MCF 10A (cell line): ENCODE measurements around the gene SMYD3. TPM values are rescaled to one million over a fixed set of nuclear protein-coding genes. Genes with fewer than 3 reads are reported as not detected.

ENCODE experiments used
- BruUV-seq: library from RNA; stranded (reverse); fragments of 400-500 nt; replicated peaks from 2 replicates; lab custom pipeline; 2021; lab: Mats Ljungman, UMichigan
- CTCF ChIA-PET: fragments of 300-600 bp; sonication (Branson Sonifier 250); formaldehyde crosslinking; extraction: SDS; loops from one replicate; lab custom pipeline; 2021; ENCODE audit warnings: antibody characterized with exemption, inconsistent platforms; lab: Yijun Ruan, JAX
- POLR2A ChIA-PET: fragments of 300-600, 350-650 bp; sonication (Branson Sonifier 250); formaldehyde crosslinking; extraction: SDS; loops from one replicate; lab custom pipeline; 2020; ENCODE audit warnings: antibody characterized with exemption, inconsistent platforms; lab: Yijun Ruan, JAX
- DNase-seq: peaks from one replicate; pipeline ENCODE4 v3.0.0-alpha.2; 2018; ENCODE audit not compliant: unreplicated experiment
- H3K27ac Mint-ChIP-seq: one replicate; pipeline ENCODE4 v1.8.0; 2022; ENCODE audit warnings: mild to moderate bottlenecking, low read depth, mixed read lengths; ENCODE audit not compliant: unreplicated experiment
- H3K27me3 Mint-ChIP-seq: one replicate; pipeline ENCODE4 v1.8.0; 2022; ENCODE audit warnings: mixed read lengths; ENCODE audit not compliant: insufficient read depth, unreplicated experiment
- H3K36me3 Mint-ChIP-seq: one replicate; pipeline ENCODE4 v1.8.0; 2022; ENCODE audit warnings: mild to moderate bottlenecking, moderate library complexity, mixed read lengths; ENCODE audit not compliant: insufficient read depth, unreplicated experiment
- H3K4me1 Mint-ChIP-seq: one replicate; pipeline ENCODE4 v1.8.0; 2022; ENCODE audit warnings: mixed read lengths; ENCODE audit not compliant: insufficient read depth, unreplicated experiment
- H3K4me3 Mint-ChIP-seq: one replicate; pipeline ENCODE4 v1.8.0; 2022; ENCODE audit warnings: mild to moderate bottlenecking, moderate library complexity, mixed read lengths; ENCODE audit not compliant: unreplicated experiment
- H3K9me3 Mint-ChIP-seq: one replicate; pipeline ENCODE4 v1.8.0; 2022; ENCODE audit warnings: mixed read lengths; ENCODE audit not compliant: unreplicated experiment
- CTCF ChIP-seq: fragments of 200-600 bp; IDR thresholded peaks from one replicate; pipeline ENCODE4 v1.8.0; 2022; ENCODE audit warnings: antibody characterized with exemption, mild to moderate bottlenecking; ENCODE audit not compliant: unreplicated experiment
- intact Hi-C: fragments of 100-400 bp; cut with micrococcal nuclease; formaldehyde crosslinking; loops from 2 replicates; pipeline ENCODE4 v1.14.1; 2022
- total RNA-seq: library from RNA; stranded (reverse); gene quantifications from 2 replicates; pipeline ENCODE4 v1.2.3, GENCODE V29; 2022

The SMYD3 gene
- total RNA-seq, 1 experiment from 2014 or later = 26.9 TPM

- no peaks in the 10 kb centered on the region for H3K27me3 Mint-ChIP-seq
- H3K4me3 Mint-ChIP-seq = no peak overlapping the region
- no peak overlapping the region for H3K27ac Mint-ChIP-seq
- no peaks in the 10 kb centered on the region for H3K9me3 Mint-ChIP-seq
- TF ChIP-seq CTCF = no peak
- no TSS peak for BruUV-seq
- ChIA-PET POLR2A (interaction anchor here (0.8 to 1.7 kb wide), 2 partner anchors 28 to 29 kb away, joined by 3 to 7 read pairs; partner anchors contain the start of genes CNST and TFB2M), CTCF (interaction anchor here (0.9 to 1.1 kb wide), 3 partner anchors 12 to 152 kb away, joined by 3 to 5 read pairs (median 3); no protein-coding TSS in a partner anchor)
- no peaks in the 10 kb centered on the region for H3K4me1 Mint-ChIP-seq
- H3K36me3 Mint-ChIP-seq = peaks cover 38% of the 10 kb centered on the region
- no peak for DNase-seq
- intact Hi-C loops = no loop called here
Observed at GRCh38 chr1:246537887-246538286, 30.8 kb upstream of the SMYD3 start.

GRCh38 chr1:246537441-246537840, 30.4 kb upstream of the SMYD3 start:
- H3K27ac Mint-ChIP-seq = no peak overlapping the region
- no peaks in the 10 kb centered on the region for H3K9me3 Mint-ChIP-seq
- peaks cover 34% of the 10 kb centered on the region for H3K36me3 Mint-ChIP-seq
- no peak overlapping the region for H3K4me3 Mint-ChIP-seq
- H3K27me3 Mint-ChIP-seq = no peaks in the 10 kb centered on the region
- no peak for DNase-seq
- intact Hi-C loops = no loop called here
- CTCF ChIA-PET = interaction anchor here (0.7 to 1.1 kb wide), 4 partner anchors 11 to 152 kb away, joined by 3 to 5 read pairs (median 4); no protein-coding TSS in a partner anchor
- no TSS peak for BruUV-seq
- POLR2A ChIA-PET = interaction anchor here (0.6 to 1.7 kb wide), 2 partner anchors 28 to 1465 kb away, joined by 3 to 7 read pairs; partner anchors contain the start of genes CNST and TFB2M
- H3K4me1 Mint-ChIP-seq = no peaks in the 10 kb centered on the region
- TF ChIP-seq CTCF = no peak

- TF ChIP-seq CTCF = no peak
- DNase-seq = no peak
- ChIA-PET CTCF (interaction anchor here (1.4 to 2.6 kb wide), 3 partner anchors 26 to 39 kb away, joined by 5 to 9 read pairs (median 6); partner anchors contain the start of gene SMYD3), POLR2A (interaction anchor here (0.6 kb wide), 1 partner anchor 184 kb away, joined by 3 read pairs; no protein-coding TSS in a partner anchor)
- H3K4me3 Mint-ChIP-seq = no peak overlapping the region
- H3K36me3 Mint-ChIP-seq = peaks cover 9% of the 10 kb centered on the region
- H3K27ac Mint-ChIP-seq = no peak overlapping the region
- H3K9me3 Mint-ChIP-seq = peaks cover 9% of the 10 kb centered on the region
- no TSS peak for BruUV-seq
- intact Hi-C loops = no loop called here
- H3K27me3 Mint-ChIP-seq = no peaks in the 10 kb centered on the region
- peaks cover 3% of the 10 kb centered on the region for H3K4me1 Mint-ChIP-seq
Observed at GRCh38 chr1:246534114-246534513, 27.0 kb upstream of the SMYD3 start.

GRCh38 chr1:246533371-246533905, 26.4 kb upstream of the SMYD3 start:
- TF ChIP-seq CTCF = no peak
- BruUV-seq = no TSS peak
- H3K27ac Mint-ChIP-seq = no peak overlapping the region
- no peak for DNase-seq
- POLR2A ChIA-PET = interaction anchor here (0.6 kb wide), 1 partner anchor 183 kb away, joined by 3 read pairs; no protein-coding TSS in a partner anchor
- peaks cover 10% of the 10 kb centered on the region for H3K4me1 Mint-ChIP-seq
- peaks cover 5% of the 10 kb centered on the region for H3K36me3 Mint-ChIP-seq
- intact Hi-C loops = no loop called here
- H3K9me3 Mint-ChIP-seq = peaks cover 9% of the 10 kb centered on the region
- H3K27me3 Mint-ChIP-seq = no peaks in the 10 kb centered on the region
- CTCF ChIA-PET = interaction anchor here (0.6 to 2.6 kb wide), 7 partner anchors 8 to 416 kb away, joined by 4 to 9 read pairs (median 5); partner anchors contain the start of gene SMYD3
- H3K4me3 Mint-ChIP-seq = no peak overlapping the region
